ENCODE data around the gene ZBTB9.

- TF ChIP-seq ZFX (IDR thresholded peaks at IDR 0.05) (no peak), POLR2A (IDR thresholded peaks at IDR 0.05; ENCODE audit: borderline replicate concordance, extremely low read depth, insufficient read depth, insufficient read length) (peak; percentile 32), JUND (IDR thresholded peaks at IDR 0.05) (no peak), CTCF (IDR thresholded peaks at IDR 0.05 in 2 of 3, conservative IDR thresholded peaks at IDR 0.05 in 1 of 3; ENCODE audit: borderline replicate concordance in 1 of 3, insufficient read depth in 1 of 3, low read depth in 2 of 3, low read length in 2 of 3) (peak in 2 of 3 experiments; percentile 48 to 60; a peak in 4 of 6 replicates), EZH2 (IDR thresholded peaks at IDR 0.05) (no peak), CEBPB (IDR thresholded peaks at IDR 0.05; ENCODE audit: low read depth) (no peak), REST (IDR thresholded peaks at IDR 0.05; ENCODE audit: low read depth) (no peak), ELF1 (IDR thresholded peaks at IDR 0.05; ENCODE audit: borderline replicate concordance, low read depth) (no peak)
Observed at GRCh38 chr6:33417903-33418689, 36.3 kb upstream of the ZBTB9 start, which contains the start of gene CUTA.

All from HCT116 (cell line).